Kidney (tissue), 22 donors: ENCODE data around the gene TOX4. TPM values are rescaled to one million over a fixed set of nuclear protein-coding genes. Genes with fewer than 3 reads are reported as not detected.

Experiments
- DNase-seq, 5 donors: peaks; one replicate each; pipeline ENCODE4 v3.0.0-alpha.2; 2013 to 2020
- FAIRE-seq: peaks from 2 replicates; lab custom pipeline; 2012; peaks lifted over from hg19 to GRCh38; lab: Jason Lieb, UNC
- H3K27ac ChIP-seq, 2 donors: one replicate each; pipeline ENCODE4 v1.7.0; 2013; ENCODE audit warnings: low read depth in 2 of 2, low read length in 2 of 2, inconsistent platforms in 1 of 2
- H3K27me3 ChIP-seq: one replicate; pipeline ENCODE4 v1.7.1; 2013; ENCODE audit warnings: low read length, inconsistent platforms; ENCODE audit not compliant: control insufficient read depth, insufficient read depth
- H3K36me3 ChIP-seq, 3 donors: one replicate each; pipeline versions ENCODE4 v1.7.0 to v1.7.1; 2013; ENCODE audit warnings: low read length in 3 of 3, control low read depth in 1 of 3, inconsistent platforms in 1 of 3; ENCODE audit not compliant: insufficient read depth in 3 of 3, control insufficient read depth in 2 of 3
- H3K4me1 ChIP-seq, 3 donors: one replicate each; pipeline versions ENCODE4 v1.7.0 to v1.7.1; 2013; ENCODE audit warnings: low read length in 3 of 3, inconsistent platforms in 1 of 3, low read depth in 1 of 3; ENCODE audit not compliant: control insufficient read depth in 2 of 3, insufficient read depth in 2 of 3
- H3K4me3 ChIP-seq, 3 donors: one replicate each; pipeline versions ENCODE4 v1.7.0 to v1.8.1; 2013; ENCODE audit warnings: low read length in 3 of 3, control low read depth in 1 of 3, inconsistent platforms in 1 of 3
- H3K9ac ChIP-seq, 3 donors: one replicate each; pipeline versions ENCODE4 v1.7.0 to v1.7.1; 2013; ENCODE audit warnings: low read length in 3 of 3, control low read depth in 1 of 3, inconsistent platforms in 1 of 3
- H3K9me3 ChIP-seq, 3 donors: one replicate each; pipeline versions ENCODE4 v1.7.0 to v1.7.1; 2013; ENCODE audit warnings: low read length in 3 of 3, control low read depth in 1 of 3, inconsistent platforms in 1 of 3; ENCODE audit not compliant: control insufficient read depth in 2 of 3, insufficient read depth in 1 of 3
- intact Hi-C: fragments of 100-400 bp; cut with DNase I; formaldehyde crosslinking; loops from one replicate; pipeline ENCODE4 v1.11.1; 2022
- long read RNA-seq, 10 donors: library from polyadenylated mRNA in 1 of 10; unstranded in 1 of 10; transcript quantifications; one replicate each; pipeline ENCODE4 v2.0.0 and lab custom pipeline, GENCODE V29; 2021 to 2026
- polyA plus RNA-seq: library from polyadenylated mRNA; stranded (reverse); fragments of 350-450 nt; fragmentation: Illumina TruSeq; extraction: RNeasy Lipid Tissue Mini Kit (QIAGEN cat#74804); gene quantifications from one replicate; pipeline ENCODE4 v1.2.3, GENCODE V29; 2014; ENCODE audit warnings: low read depth, low replicate concordance; ENCODE audit not compliant: insufficient read depth
- total RNA-seq: library from RNA; stranded (reverse); fragmentation: NEBNext Ultra II Directional; extraction: Animal tissue kit (Norgen Biotek cat#: 25700); gene quantifications from one replicate; pipeline ENCODE4 v1.2.1, GENCODE V29; 2021
- TF ChIP-seq, protein P1 (sequence below): IDR thresholded peaks from 3 replicates; pipeline ENCODE4 v1.5.1; 2012; ENCODE audit warnings: mild to moderate bottlenecking, moderate library complexity, borderline replicate concordance; ENCODE audit not compliant: insufficient read depth; ENCODE audit errors: extremely low read depth
- donor health status: control.
- donor health status: control.
- donor health status: control.
- donor health status: control.
- donor health status: control.
- donor health status: DM: yes; HTN: yes; CAD: no.
- donor health status: Normal renal cell carcinoma (clear cell type).

TOX4 gene
- 75.9 TPM for total RNA-seq
- 31.0 TPM for polyA plus RNA-seq
- long read RNA-seq, donor 1, partial matches to known transcripts: 20 of 25 reads
- long read RNA-seq, donor 1, other reads (novel, unspliced or antisense): 0 of 25 reads
- long read RNA-seq, donor 2, full-length matches to known transcripts: 4 of 17 reads
- long read RNA-seq, donor 2, partial matches to known transcripts: 13 of 17 reads
- long read RNA-seq, donor 2, other reads (novel, unspliced or antisense): 0 of 17 reads
- long read RNA-seq, donor 3, full-length matches to known transcripts: 8 of 171 reads
- long read RNA-seq, donor 3, partial matches to known transcripts: 131 of 171 reads
- long read RNA-seq, donor 3, other reads (novel, unspliced or antisense): 32 of 171 reads
- long read RNA-seq, donor 4, full-length matches to known transcripts: 12 of 38 reads
- long read RNA-seq, donor 4, partial matches to known transcripts: 26 of 38 reads
- long read RNA-seq, donor 4, other reads (novel, unspliced or antisense): 0 of 38 reads
- long read RNA-seq, donor 5, full-length matches to known transcripts: 2 of 2 reads
- long read RNA-seq, donor 5, partial matches to known transcripts: 0 of 2 reads
- long read RNA-seq, donor 5, other reads (novel, unspliced or antisense): 0 of 2 reads
- long read RNA-seq, donor 6, full-length matches to known transcripts: 5 of 51 reads
- long read RNA-seq, donor 6, partial matches to known transcripts: 46 of 51 reads
- long read RNA-seq, donor 6, other reads (novel, unspliced or antisense): 0 of 51 reads
- long read RNA-seq, donor 7, full-length matches to known transcripts: 11 of 34 reads
- long read RNA-seq, donor 7, partial matches to known transcripts: 17 of 34 reads
- long read RNA-seq, donor 7, other reads (novel, unspliced or antisense): 6 of 34 reads
- long read RNA-seq, donor 8, full-length matches to known transcripts: 5 of 24 reads
- long read RNA-seq, donor 8, partial matches to known transcripts: 19 of 24 reads
- long read RNA-seq, donor 8, other reads (novel, unspliced or antisense): 0 of 24 reads
- long read RNA-seq, donor 9, full-length matches to known transcripts: 3 of 14 reads
- long read RNA-seq, donor 9, partial matches to known transcripts: 11 of 14 reads
- long read RNA-seq, donor 9, other reads (novel, unspliced or antisense): 0 of 14 reads
- long read RNA-seq, donor 10, partial matches to known transcripts: 32 of 38 reads
- long read RNA-seq, donor 10, other reads (novel, unspliced or antisense): 0 of 38 reads

DNA sequence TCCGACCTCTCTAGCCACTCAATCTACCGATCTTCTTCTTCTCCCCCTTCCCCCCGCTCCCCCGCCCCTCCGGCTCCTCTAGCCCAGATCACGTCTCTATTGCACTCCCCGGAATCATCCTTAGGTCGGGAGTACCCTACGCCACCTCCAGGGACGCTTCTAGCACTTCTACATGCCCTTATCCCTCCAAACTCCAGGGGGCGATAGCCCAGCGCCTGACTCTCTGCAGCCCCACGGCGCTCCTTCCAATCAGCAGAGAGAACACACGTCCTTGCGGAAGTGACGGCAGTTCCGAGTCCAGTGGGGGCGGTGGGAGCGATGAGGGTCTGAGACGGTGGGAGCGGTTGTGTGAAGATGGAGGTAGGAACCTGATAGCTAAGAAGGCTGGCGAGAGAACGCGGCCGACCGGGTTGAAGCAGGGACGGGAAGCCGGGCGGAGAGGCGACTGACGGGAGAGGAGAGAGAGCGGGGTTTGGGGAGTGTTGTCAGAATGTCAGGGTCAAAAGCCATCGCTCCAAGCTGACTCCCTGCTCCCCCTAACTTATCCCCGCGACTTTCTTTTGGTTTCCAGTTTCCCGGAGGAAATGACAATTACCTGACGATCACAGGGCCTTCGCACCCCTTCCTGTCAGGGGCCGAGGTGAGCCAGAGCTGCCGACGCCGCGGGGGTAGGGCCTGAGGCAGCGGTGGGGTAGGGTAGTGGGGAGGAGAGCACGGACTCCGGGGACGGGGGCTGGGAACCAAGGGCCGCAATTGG is at the start of gene TOX4, which contains the start of gene RAB2B:
Gene TOX4 (plus strand): TSS at position 271 of the 757 bp plus-strand sequence. CDS start 84 bp downstream, at position 355.
Gene RAB2B (minus strand): TSS at position 35 of the 757 bp plus-strand sequence. CDS start 87 bp downstream, outside the sequence.
- peak; percentile 97 to 100 (median 99) for DNase-seq
- Histone ChIP-seq H3K4me1 (peaks cover 0 to 4% (median 0%) of the 10 kb centered on the region in 3 donors), H3K27me3 (no peaks in the 10 kb centered on the region), H3K4me3 (peak within 1 kb of the TSS; percentile 88 to 99 (median 96)), H3K27ac (peak within 1 kb of the TSS; percentile 85 to 89), H3K9me3 (no peaks in the 10 kb centered on the region), H3K36me3 (peaks cover 4 to 8% (median 5%) of the 10 kb centered on the region in 3 donors), H3K9ac (peak within 1 kb of the TSS; percentile 93 to 97 (median 96))
- intact Hi-C loops: no loop called here
- TF ChIP-seq, protein P1, sequence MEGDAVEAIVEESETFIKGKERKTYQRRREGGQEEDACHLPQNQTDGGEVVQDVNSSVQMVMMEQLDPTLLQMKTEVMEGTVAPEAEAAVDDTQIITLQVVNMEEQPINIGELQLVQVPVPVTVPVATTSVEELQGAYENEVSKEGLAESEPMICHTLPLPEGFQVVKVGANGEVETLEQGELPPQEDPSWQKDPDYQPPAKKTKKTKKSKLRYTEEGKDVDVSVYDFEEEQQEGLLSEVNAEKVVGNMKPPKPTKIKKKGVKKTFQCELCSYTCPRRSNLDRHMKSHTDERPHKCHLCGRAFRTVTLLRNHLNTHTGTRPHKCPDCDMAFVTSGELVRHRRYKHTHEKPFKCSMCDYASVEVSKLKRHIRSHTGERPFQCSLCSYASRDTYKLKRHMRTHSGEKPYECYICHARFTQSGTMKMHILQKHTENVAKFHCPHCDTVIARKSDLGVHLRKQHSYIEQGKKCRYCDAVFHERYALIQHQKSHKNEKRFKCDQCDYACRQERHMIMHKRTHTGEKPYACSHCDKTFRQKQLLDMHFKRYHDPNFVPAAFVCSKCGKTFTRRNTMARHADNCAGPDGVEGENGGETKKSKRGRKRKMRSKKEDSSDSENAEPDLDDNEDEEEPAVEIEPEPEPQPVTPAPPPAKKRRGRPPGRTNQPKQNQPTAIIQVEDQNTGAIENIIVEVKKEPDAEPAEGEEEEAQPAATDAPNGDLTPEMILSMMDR: peak; percentile 96
- peak; percentile 76 for FAIRE-seq

DNA sequence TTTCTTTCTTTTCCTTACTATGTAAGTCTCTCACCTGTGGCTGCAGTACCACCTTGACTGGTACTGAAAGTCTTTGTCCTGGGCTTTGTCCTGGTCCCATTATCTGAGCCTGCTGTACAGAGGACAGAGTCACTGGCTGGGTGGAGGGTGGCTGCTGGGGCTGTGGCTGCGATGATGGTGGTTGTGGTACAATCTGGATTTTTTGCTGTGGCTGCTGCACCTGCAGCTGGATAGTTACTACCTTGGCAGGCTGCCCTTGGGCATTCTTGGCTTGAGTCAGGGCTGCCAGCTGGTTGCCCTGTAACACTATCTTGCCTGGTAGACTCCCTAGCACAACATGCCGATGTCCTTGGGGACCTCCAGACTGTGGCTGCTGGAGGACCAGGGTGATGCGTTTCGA is 48.1 kb upstream of the TOX4 start:
- DNase-seq: no peak
- Histone ChIP-seq H3K27me3 (no peaks in the 10 kb centered on the region), H3K9me3 (no peaks in the 10 kb centered on the region), H3K27ac (no peak overlapping the region), H3K9ac (no peak overlapping the region), H3K4me1 (no peaks in the 10 kb centered on the region), H3K4me3 (no peak overlapping the region), H3K36me3 (peaks cover 22 to 65% (median 36%) of the 10 kb centered on the region in 3 donors)
- no peak for FAIRE-seq
- intact Hi-C loops: no loop called here
- TF ChIP-seq, protein P1: no peak

DNA sequence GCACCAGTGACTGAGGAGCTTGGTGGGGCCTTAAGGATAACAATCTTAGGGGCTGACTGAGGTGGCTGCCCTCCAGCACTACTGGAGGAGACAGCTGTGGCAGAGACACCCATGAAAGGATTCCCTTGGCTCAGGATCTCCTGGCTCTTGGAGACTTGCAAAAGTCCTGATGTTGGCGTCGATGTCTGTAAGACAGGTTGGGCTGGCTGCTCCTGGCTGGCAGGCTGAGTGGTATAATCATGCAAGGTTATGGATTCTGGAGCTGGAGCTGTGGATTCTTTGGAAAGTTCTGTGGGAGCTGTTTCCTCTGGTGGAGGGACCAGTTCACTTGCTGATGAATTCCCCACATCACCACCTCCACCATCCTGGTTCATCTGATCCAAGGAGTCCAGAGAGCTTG is 45.9 kb upstream of the TOX4 start:
- H3K9ac ChIP-seq: no peak overlapping the region
- TF ChIP-seq, protein P1: no peak
- intact Hi-C loops: no loop called here
- H3K27ac ChIP-seq: no peak overlapping the region
- no peak for FAIRE-seq
- peaks cover 14 to 49% (median 26%) of the 10 kb centered on the region in 3 donors for H3K36me3 ChIP-seq
- H3K27me3 ChIP-seq: no peaks in the 10 kb centered on the region
- no peaks in the 10 kb centered on the region for H3K9me3 ChIP-seq
- no peak overlapping the region for H3K4me3 ChIP-seq
- H3K4me1 ChIP-seq: no peaks in the 10 kb centered on the region
- no peak for DNase-seq
